GM12892 (cell line): ENCODE measurements around the gene KCNH1.

ENCODE experiments used
- DNase-seq: peaks from one replicate; pipeline ENCODE4 v3.0.0; 2011; ENCODE audit not compliant: insufficient read length
- FAIRE-seq: peaks from 2 replicates; lab custom pipeline; 2011; peaks lifted over from hg19 to GRCh38; lab: Jason Lieb, UNC
- POLR2A ChIP-seq: IDR thresholded peaks from 2 replicates; pipeline ENCODE4 v1.6.1; 2011; ENCODE audit warnings: low read depth, low read length, control low read depth
- POLR2AphosphoS5 ChIP-seq: IDR thresholded peaks from 2 replicates; pipeline ENCODE4 v1.6.1; 2011; ENCODE audit warnings: low read depth, low read length, control low read depth
- TAF1 ChIP-seq: IDR thresholded peaks from 2 replicates; pipeline ENCODE4 v1.6.1; 2011; ENCODE audit warnings: low read depth, mild to moderate bottlenecking, control low read depth, low read length, borderline replicate concordance

The KCNH1 gene

DNA sequence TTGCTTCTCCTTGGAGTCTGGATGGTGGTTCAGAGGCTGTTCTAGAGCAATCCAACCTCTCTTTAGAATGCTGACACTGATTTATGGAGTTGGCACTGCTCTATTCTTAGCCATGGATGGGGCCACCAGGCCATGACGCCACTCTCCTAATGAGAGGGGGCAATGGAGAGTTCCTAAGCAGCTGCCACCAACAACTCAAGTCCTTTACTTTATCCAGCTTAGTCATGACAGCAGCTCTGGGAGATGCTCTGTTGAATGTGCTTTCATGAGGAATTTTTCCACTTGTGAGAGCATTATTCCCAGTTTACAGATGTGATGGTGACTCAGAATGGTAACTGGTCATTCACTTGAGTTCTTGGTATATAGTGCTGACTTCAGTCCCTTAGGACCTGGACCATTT lies 438.9 kb downstream of the KCNH1 start:
- FAIRE-seq (no peak), DNase-seq (no peak)
- TF ChIP-seq POLR2AphosphoS5 (no peak), TAF1 (no peak), POLR2A (no peak)

DNA sequence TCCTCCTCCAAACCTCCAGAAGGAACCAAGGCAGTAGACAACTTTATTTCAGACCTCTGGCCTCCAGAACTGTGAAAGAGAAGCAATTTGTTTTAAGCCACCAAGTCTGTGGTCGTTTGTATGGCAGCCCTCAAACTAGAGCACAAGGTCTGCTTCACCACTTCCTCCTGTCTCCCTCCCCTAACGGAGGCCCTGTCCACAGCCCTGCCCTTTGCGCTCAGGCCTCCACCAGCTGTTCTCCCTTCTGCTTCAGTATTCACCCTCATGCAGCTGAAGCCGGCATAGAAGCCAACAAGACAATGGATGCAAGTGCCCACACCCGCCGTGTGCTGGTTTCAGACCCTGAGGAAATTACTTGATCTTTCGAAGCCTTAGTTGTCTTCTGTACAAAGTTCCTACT lies 441.2 kb downstream of the KCNH1 start:
- DNase-seq = no peak
- no peak for TF ChIP-seq TAF1
- no peak for TF ChIP-seq POLR2AphosphoS5
- TF ChIP-seq POLR2A = no peak
- FAIRE-seq = no peak

DNA sequence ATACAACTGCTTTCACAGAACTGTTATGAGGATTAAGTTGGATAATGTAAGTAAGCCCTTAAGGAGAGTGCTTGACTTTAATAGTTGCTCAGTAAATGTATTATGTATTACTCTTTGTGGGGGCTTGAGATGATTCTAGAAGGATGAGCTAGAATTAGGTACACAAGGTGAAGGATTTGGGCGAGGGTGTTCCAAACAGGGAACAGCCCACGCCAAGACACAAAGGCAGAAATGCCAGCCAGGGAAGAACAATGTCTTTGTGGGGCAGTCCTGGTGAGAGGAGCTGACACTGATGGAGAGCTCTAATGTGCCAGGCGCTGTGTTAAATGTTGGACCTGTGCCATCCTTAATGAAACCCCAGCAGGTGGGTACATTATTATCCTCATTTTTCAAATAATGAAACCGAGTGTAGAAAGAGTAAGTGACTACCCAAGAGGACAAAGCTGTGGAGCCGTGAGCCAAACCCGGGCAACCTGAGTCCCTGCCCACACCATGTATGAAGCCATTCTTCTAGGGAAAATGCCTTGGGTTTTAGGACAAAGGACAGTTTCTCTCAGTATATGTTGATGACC lies 442.8 kb downstream of the KCNH1 start:
- DNase-seq (no peak), FAIRE-seq (no peak)
- no peak for TF ChIP-seq POLR2A
- no peak for TF ChIP-seq POLR2AphosphoS5
- no peak for TF ChIP-seq TAF1

DNA sequence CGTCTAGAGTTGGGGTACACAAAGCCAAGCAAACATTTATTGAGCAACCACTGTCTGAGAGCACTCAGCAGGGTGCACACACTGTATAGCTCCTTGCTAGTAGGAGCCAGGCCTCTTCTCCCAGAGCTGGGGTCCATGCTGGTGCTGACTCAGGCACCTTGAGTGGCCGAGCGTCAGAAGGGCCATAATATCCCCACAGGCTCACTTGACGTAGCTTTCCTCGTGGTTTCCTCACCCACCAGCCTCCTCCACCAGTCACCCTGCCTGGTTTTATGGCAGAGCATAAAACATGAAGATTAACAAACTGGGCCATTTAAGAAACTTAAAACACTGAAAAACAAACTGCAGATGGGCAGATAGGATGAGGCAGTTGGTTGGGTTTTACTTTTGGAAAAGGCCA lies 443.7 kb downstream of the KCNH1 start:
- no peak for FAIRE-seq
- TF ChIP-seq POLR2AphosphoS5 (no peak), TAF1 (no peak), POLR2A (no peak)
- no peak for DNase-seq

DNA sequence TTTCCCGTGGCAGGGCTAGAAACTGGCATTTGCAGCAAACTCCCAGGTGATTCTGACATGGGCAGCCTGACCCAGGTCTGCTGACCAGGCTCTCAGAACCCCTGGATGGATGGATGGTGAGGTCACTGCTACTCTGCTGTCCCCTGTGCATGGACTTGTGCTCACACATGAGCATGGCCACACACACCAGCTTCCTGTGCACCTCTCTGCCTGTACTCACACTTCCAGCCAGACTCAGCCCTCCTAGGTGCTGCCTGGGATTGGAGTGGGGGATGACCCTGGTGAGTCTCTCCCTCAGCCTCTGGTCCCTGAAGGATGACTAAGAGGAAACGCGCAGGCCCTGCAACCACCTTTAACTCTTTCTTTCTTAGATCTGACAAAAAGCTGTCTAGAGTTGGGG lies 444.1 kb downstream of the KCNH1 start:
- no peak for FAIRE-seq
- no peak for TF ChIP-seq POLR2A
- no peak for TF ChIP-seq POLR2AphosphoS5
- TF ChIP-seq TAF1 = no peak

DNA sequence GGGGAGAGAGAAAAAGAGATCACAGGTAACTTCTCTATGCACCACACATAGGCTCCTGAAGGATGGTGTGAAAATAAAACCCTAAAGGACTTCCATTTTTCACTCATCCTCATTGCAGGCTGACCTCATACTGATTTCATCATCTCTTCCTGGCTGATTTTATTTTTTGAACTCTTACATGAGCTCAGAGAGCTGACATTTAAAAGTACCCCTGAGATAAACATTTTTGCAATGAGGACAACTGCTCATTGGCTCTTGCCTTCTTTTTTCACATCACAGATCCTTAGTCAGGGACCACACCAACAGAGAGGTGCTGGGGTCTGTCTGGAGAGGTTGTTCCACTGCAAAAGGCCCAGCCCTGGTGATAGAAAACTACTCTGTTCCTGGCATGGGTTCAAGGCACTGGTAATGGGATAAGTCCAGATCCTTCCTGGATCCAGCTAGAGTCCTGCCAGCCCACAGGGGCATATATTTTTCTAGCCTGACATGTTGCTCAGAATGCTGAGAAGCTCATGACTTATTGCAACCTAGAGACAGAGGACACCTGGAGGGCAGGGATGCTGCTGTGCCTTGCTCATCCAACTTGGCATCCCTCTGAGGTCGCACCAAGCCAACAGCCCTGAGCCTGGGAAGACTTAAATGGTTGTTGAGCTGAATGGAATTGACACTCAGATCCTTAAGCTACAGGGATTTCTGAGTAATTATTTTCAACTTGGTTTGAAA lies 445.3 kb downstream of the KCNH1 start:
- no peak for DNase-seq
- no peak for FAIRE-seq
- no peak for TF ChIP-seq POLR2AphosphoS5
- no peak for TF ChIP-seq POLR2A
- TF ChIP-seq TAF1 = no peak

More for the DNA sequence above, 444.1 kb downstream of the KCNH1 start:
- no peak for DNase-seq

DNA sequence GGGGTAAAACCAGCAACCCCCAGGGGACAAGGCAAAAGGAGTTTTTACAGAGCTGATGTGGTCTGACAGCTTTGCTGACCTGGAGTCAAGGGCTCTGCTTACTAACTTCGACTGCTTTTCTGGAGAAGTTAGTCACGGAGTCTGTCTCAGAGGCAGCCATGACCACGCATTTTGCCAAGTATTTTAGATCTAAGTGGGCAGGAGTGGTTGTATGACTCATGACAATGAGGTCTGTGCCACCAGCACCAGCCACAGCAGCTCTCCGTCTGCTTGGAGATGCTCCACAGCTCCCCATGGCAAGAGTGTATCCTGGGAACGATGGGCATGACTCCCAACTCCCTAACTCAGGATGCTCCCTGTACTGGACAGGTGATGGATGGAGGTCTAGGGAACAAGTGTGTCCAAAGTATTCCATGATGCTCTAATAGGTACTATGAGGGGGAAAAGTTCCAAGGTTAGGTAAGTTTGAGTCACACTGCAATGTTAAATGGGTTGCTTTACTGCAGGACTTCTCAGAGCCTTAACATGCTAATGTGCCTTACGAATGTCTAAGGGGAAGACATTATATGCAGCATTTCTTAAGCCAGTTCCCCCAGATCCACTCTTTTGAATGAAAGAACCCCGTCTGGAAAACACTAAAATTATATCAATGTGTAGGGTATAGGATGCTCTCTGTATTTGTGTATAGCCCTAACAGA lies 446.2 kb downstream of the KCNH1 start:
- no peak for TF ChIP-seq POLR2A
- no peak for TF ChIP-seq TAF1
- TF ChIP-seq POLR2AphosphoS5 = no peak
- no peak for FAIRE-seq
- DNase-seq = no peak

DNA sequence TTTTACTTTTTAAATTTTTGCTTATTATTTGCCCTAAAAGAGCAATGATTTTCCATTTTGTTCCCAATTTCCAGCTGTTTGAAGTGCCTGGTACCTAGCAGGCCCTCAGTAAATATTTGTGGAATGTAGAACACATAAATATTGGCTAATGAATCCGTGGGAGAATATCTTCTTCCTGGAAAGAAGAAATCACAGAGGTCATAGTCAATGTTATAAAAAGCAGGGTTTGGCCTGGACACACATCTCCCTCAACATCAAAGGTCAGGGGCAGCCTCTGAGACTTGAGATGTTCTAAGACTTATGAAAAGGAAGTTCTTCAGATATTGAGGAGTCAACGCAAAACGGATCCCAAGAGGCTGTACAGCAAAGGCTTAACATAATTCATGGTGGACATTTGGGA lies 447.1 kb downstream of the KCNH1 start:
- DNase-seq (no peak), FAIRE-seq (no peak)
- TF ChIP-seq POLR2A = no peak
- no peak for TF ChIP-seq TAF1
- TF ChIP-seq POLR2AphosphoS5 = no peak

DNA sequence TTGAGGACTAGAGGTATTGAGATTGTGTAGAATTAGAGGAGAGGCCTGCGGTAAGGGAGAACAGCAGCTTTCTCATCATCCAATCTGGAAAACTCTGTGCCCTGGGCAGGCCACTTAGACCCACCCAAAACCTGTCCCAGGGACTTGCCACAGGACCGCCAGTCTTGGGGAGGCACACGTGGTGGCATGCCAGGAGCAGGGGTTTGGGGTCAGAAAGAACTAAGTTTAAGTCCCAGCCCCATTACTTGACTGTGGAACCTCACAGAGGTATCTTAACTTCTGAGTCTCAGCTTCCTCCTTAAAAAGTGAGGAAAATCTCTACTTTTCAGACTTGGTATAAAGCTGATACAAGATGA lies 448.7 kb downstream of the KCNH1 start:
- TF ChIP-seq POLR2A (no peak), TAF1 (no peak), POLR2AphosphoS5 (no peak)
- FAIRE-seq (no peak), DNase-seq (no peak)

DNA sequence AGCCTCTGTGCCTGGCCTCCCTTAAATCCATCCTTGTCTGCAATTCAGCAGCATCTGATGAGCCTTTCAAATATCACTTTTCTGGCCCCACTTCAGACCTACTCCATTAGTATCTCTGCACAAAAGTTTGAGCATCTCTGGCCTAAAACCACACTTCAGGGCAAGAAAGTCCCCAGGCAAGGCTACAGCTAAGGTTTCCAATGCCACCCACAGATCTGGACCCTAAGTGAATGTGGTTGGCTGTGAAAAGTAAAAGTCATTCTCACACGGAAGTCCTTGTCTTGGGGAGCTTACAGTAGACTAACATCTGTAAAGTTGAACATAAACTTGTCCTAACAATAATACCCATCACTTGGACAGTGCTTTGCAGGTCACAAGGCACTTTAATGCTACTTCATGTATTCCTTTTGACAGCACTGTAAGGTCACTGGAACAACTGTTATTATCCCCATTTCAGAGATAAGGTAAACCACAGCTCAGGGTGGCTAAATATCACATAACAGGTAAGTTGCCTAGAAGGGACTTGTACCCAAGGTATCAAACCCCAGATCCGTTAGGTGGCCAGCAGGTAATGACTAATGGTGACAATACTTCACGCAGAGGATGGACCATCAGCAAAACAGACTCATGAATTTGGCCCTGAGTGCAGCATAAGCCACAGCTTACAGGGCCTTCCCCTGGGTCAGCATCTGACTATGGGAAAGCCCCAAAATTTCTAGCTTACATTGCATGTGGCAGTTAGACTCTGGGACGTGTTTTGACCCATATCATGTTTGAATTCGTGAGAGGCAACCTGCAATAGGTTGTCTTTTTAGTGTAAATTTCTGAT lies 449.3 kb downstream of the KCNH1 start:
- FAIRE-seq (peak; percentile 87), DNase-seq (peak; percentile 31)
- TF ChIP-seq POLR2AphosphoS5 (no peak), TAF1 (no peak), POLR2A (no peak)

DNA sequence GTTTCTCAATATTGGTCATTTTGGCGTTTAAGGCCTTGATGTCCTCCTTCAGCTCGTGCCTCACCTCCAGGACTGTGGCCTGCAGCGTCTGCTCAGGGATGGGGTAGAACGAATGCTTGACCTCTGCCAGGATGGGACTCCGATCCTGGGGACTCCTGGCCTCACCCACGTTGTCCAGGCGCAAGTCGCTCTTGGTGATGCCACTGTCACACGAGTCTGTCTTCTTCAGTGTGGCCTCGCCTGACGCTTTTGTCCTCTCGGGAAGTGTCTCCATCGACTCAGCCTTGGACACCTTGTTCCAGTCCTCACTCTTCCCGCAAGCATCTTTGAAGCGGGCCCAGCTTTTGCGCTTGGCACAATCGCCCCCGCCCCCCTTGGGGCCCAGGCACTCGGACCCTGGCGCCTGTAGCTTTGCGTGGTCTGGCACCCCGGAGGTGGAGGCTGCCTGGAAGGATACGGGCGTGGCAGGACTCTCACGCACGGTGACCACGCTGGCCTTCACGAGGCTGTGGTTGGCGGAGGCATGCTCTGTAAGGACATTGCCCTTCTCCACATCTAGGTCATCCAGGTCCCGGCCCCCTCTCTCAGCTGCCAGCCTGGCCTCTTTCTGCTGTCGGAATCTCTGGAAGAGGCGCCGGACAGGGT lies 450.4 kb downstream of the KCNH1 start:
- TF ChIP-seq TAF1 (no peak), POLR2AphosphoS5 (no peak), POLR2A (no peak)
- no peak for FAIRE-seq
- no peak for DNase-seq
